HepG2 (cell line): ENCODE results near the gene ZNF3. TPM values are rescaled to one million over a fixed set of nuclear protein-coding genes. Genes with fewer than 3 reads are reported as not detected.
A peak's percentile ranks its signal among the peaks of the same experiment; 100 is the strongest.

ENCODE experiments used
- BRD4 ChIP-seq: sonication (generic); formaldehyde crosslinking; IDR thresholded peaks from 2 replicates; pipeline ENCODE4 v1.4.0; 2020; ENCODE audit warnings: missing genetic modification reagents
- FOXO1 ChIP-seq: sonication (generic); formaldehyde crosslinking; IDR thresholded peaks from 2 replicates; pipeline ENCODE4 v1.4.0; 2020; ENCODE audit warnings: missing genetic modification reagents
- FOXO4 ChIP-seq: sonication (generic); formaldehyde crosslinking; conservative IDR thresholded peaks from 2 replicates; pipeline ENCODE4 v1.8.1; 2023; ENCODE audit warnings: missing genetic modification reagents
- GLI4 ChIP-seq: sonication (generic); formaldehyde crosslinking; IDR thresholded peaks from 2 replicates; pipeline ENCODE4 v1.5.1; 2020; ENCODE audit warnings: missing genetic modification reagents, mild to moderate bottlenecking, moderate library complexity, borderline replicate concordance
- KLF15 ChIP-seq: sonication (generic); formaldehyde crosslinking; IDR thresholded peaks from 2 replicates; pipeline ENCODE4 v1.8.1; 2023; ENCODE audit warnings: borderline replicate concordance, mild to moderate bottlenecking, inconsistent platforms, missing genetic modification reagents, mixed read lengths
- MATR3 ChIP-seq: sonication (generic); formaldehyde crosslinking; IDR thresholded peaks from 2 replicates; pipeline ENCODE4 v1.4.0; 2020; ENCODE audit warnings: missing genetic modification reagents
- MXI1 ChIP-seq: IDR thresholded peaks from 3 replicates; pipeline ENCODE4 v1.6.1; 2012; ENCODE audit warnings: low read depth, low read length, inconsistent platforms, borderline replicate concordance
- MYNN ChIP-seq: sonication (generic); formaldehyde crosslinking; IDR thresholded peaks from 2 replicates; pipeline ENCODE4 v1.4.0; 2020; ENCODE audit warnings: mild to moderate bottlenecking, low read depth, missing genetic modification reagents
- PAXIP1 ChIP-seq: sonication (generic); formaldehyde crosslinking; conservative IDR thresholded peaks from 2 replicates; pipeline ENCODE4 v1.4.0; 2020; ENCODE audit warnings: mild to moderate bottlenecking, missing genetic modification reagents, moderate library complexity
- RAD51 ChIP-seq: fragments of 450-650 bp; IDR thresholded peaks from 2 replicates; pipeline ENCODE4 v1.6.1; 2016; ENCODE audit warnings: borderline replicate concordance
- RXRB ChIP-seq: IDR thresholded peaks from 2 replicates; pipeline ENCODE4 v1.6.1; 2016; ENCODE audit warnings: borderline replicate concordance, missing genetic modification reagents, missing compliant biosample characterization
- STAG1 ChIP-seq: sonication (generic); formaldehyde crosslinking; IDR thresholded peaks from 2 replicates; pipeline ENCODE4 v1.4.0; 2020; ENCODE audit warnings: missing genetic modification reagents
- TP53 ChIP-seq: sonication (generic); formaldehyde crosslinking; conservative IDR thresholded peaks from 2 replicates; pipeline ENCODE4 v1.4.0; 2020; ENCODE audit warnings: missing genetic modification reagents
- ZFP36 ChIP-seq: fragments of 150-350 bp; IDR thresholded peaks from 2 replicates; pipeline ENCODE4 v1.6.1; 2018; ENCODE audit warnings: borderline replicate concordance, low read length, low read depth; ENCODE audit not compliant: partially characterized antibody
- ZNF33A ChIP-seq: sonication (generic); formaldehyde crosslinking; IDR thresholded peaks from 2 replicates; pipeline ENCODE4 v1.5.1; 2020; ENCODE audit warnings: missing genetic modification reagents, mild to moderate bottlenecking, moderate library complexity, borderline replicate concordance
- ZNF44 ChIP-seq: sonication (generic); formaldehyde crosslinking; IDR thresholded peaks from 2 replicates; pipeline ENCODE4 v1.5.1; 2020; ENCODE audit warnings: mild to moderate bottlenecking, missing genetic modification reagents
- ZNF513 ChIP-seq: sonication (generic); formaldehyde crosslinking; conservative IDR thresholded peaks from 2 replicates; pipeline ENCODE4 v1.5.0; 2020; ENCODE audit warnings: missing genetic modification reagents
- ZNF552 ChIP-seq: sonication (generic); formaldehyde crosslinking; IDR thresholded peaks from 2 replicates; pipeline ENCODE4 v1.9.0; 2022; ENCODE audit warnings: missing genetic modification reagents, mild to moderate bottlenecking, borderline replicate concordance
- ZNF563 ChIP-seq: sonication (generic); formaldehyde crosslinking; IDR thresholded peaks from 2 replicates; pipeline ENCODE4 v1.8.0; 2022; ENCODE audit warnings: mild to moderate bottlenecking, moderate library complexity, missing genetic modification reagents
- ZNF577 ChIP-seq: sonication (generic); formaldehyde crosslinking; IDR thresholded peaks from 2 replicates; pipeline ENCODE4 v1.4.0; 2020; ENCODE audit warnings: mild to moderate bottlenecking, low read depth, missing genetic modification reagents, borderline replicate concordance
- ZNF800 ChIP-seq: sonication (generic); formaldehyde crosslinking; IDR thresholded peaks from 2 replicates; pipeline ENCODE4 v1.4.0; 2020; ENCODE audit warnings: missing genetic modification reagents
- polyA plus RNA-seq, 8 experiments: library from polyadenylated mRNA; depleted of rRNA in 3 of 8; stranded (reverse) in 7 of 8; unstranded in 1 of 8; fragments of >200 nt; fragmentation: Illumina TruSeq in 4 of 8; extraction: Trizol in 4 of 8; gene quantifications; 2 replicates each; pipeline versions ENCODE4 v1.2.1 to v1.2.3, GENCODE V29; 2011 to 2016; ENCODE audit warnings: low read depth in 4 of 8, missing spikeins in 1 of 8, mixed read lengths in 1 of 8; ENCODE audit not compliant: insufficient read depth in 1 of 8
- total RNA-seq, 5 experiments: library from RNA; depleted of rRNA; stranded (reverse); fragments of >200 nt; fragmentation: Illumina TruSeq; extraction: Trizol; gene quantifications; 2 replicates each; pipeline ENCODE4 v1.2.3, GENCODE V29; 2016; ENCODE audit warnings: low read depth in 1 of 5

The ZNF3 gene
- total and polyA plus RNA-seq, 2 of the 13 experiments (the other 11 are each of a cell fraction or from before 2014, with no cell fraction given) = 33.7 to 56.9 TPM

- TF ChIP-seq KLF15 (CRISPR knock-in tag) = no peak
- peak; percentile 43; the same call in 1 of the 2 replicates for TF ChIP-seq PAXIP1
- TF ChIP-seq MXI1 = peak; percentile 36; the same call in 1 of the 3 replicates
- TF ChIP-seq MATR3 (CRISPR knock-in tag) = no peak
- no peak for TF ChIP-seq RAD51
- TF ChIP-seq BRD4 (CRISPR knock-in tag) = 0 out of 2 replicates have a peak, but pooled peaks have one; percentile 52
- TF ChIP-seq FOXO4 = 0 out of 2 replicates have a peak, but pooled peaks have one; percentile 68
- TF ChIP-seq GLI4 (CRISPR knock-in tag) = no peak
- no peak for TF ChIP-seq ZFP36
- peak; percentile 63; the same call in 1 of the 2 replicates for TF ChIP-seq ZNF44
- TF ChIP-seq ZNF552 (CRISPR knock-in tag) = no peak
- no peak for TF ChIP-seq RXRB
- TF ChIP-seq ZNF800 (CRISPR knock-in tag) = peak; percentile 31; the same call in 1 of the 2 replicates
- no peak for TF ChIP-seq ZNF577 (CRISPR knock-in tag)
- no peak for TF ChIP-seq ZNF513 (CRISPR knock-in tag)
- no peak for TF ChIP-seq MYNN (CRISPR knock-in tag)
- no peak for TF ChIP-seq ZNF563 (CRISPR knock-in tag)
- TF ChIP-seq STAG1 (CRISPR knock-in tag) = peak; percentile 37
- TF ChIP-seq ZNF33A = peak; percentile 71; the same call in 1 of the 2 replicates
- no peak for TF ChIP-seq FOXO1 (CRISPR knock-in tag)
- no peak for TF ChIP-seq TP53
These were observed 31.9 kb downstream of the ZNF3 start, which contains the start of gene ZSCAN21 (continued) for GRCh38 chr7:100049441-100050291.
